H1 (cell line): ENCODE measurements around the gene TBC1D2. TPM values are rescaled to one million over a fixed set of nuclear protein-coding genes. Genes with fewer than 3 reads are reported as not detected.

Experiments
- CTCF ChIA-PET: fragments of 300-600 bp; sonication (Branson Sonifier 250); formaldehyde crosslinking; loops from one replicate; lab custom pipeline; 2021; ENCODE audit not compliant: partially characterized antibody; lab: Charles Lee
- POLR2A ChIA-PET: fragments of 300-600 bp; sonication (Branson Sonifier 250); formaldehyde crosslinking; loops from one replicate; lab custom pipeline; 2021; ENCODE audit warnings: inconsistent platforms; ENCODE audit not compliant: partially characterized antibody; lab: Charles Lee
- DNase-seq, 2 experiments: peaks; one replicate each; pipeline versions ENCODE4 v3.0.0 to v3.0.0-alpha.2; 2010 to 2022; ENCODE audit warnings: low spot score in 2 of 2, low read depth in 1 of 2, mixed read lengths in 1 of 2
- FAIRE-seq: peaks from 2 replicates; lab custom pipeline; 2011; peaks lifted over from hg19 to GRCh38; lab: Jason Lieb, UNC
- H2AFZ ChIP-seq: 2 replicates; pipeline ENCODE4 v1.8.1; 2012; ENCODE audit warnings: low read length, inconsistent platforms
- H2AK5ac ChIP-seq: 2 replicates; pipeline ENCODE4 v1.6.1; 2013; ENCODE audit warnings: low read depth, low read length
- H2BK120ac ChIP-seq: replicated peaks from 2 replicates; pipeline ENCODE3; 2013; ENCODE audit warnings: low read depth, low read length, inconsistent platforms
- H2BK12ac ChIP-seq: 2 replicates; pipeline ENCODE4 v1.6.1; 2013; ENCODE audit warnings: low read depth, low read length
- H2BK15ac ChIP-seq: 2 replicates; pipeline ENCODE4 v1.6.1; 2013; ENCODE audit warnings: low read length
- H2BK20ac ChIP-seq: 2 replicates; pipeline ENCODE4 v1.6.1; 2013; ENCODE audit warnings: low read length
- H2BK5ac ChIP-seq: 2 replicates; pipeline ENCODE4 v1.6.1; 2013; ENCODE audit warnings: low read depth, low read length
- H3K14ac ChIP-seq: 2 replicates; pipeline ENCODE4 v1.6.1; 2013; ENCODE audit warnings: inconsistent platforms; ENCODE audit not compliant: insufficient read length
- H3K18ac ChIP-seq: 2 replicates; pipeline ENCODE4 v1.6.1; 2013; ENCODE audit warnings: low read length; ENCODE audit errors: extremely low read depth
- H3K23ac ChIP-seq: 2 replicates; pipeline ENCODE4 v1.6.1; 2013; ENCODE audit warnings: inconsistent platforms; ENCODE audit not compliant: insufficient read length
- H3K23me2 ChIP-seq: 2 replicates; pipeline ENCODE4 v1.6.1; 2013; ENCODE audit warnings: low read depth, low read length
- H3K27ac ChIP-seq: 2 replicates; pipeline ENCODE4 v1.6.1; 2011; ENCODE audit warnings: low read depth, low read length, inconsistent platforms
- H3K27me3 ChIP-seq, 4 experiments: replicated peaks in 1 of 4; 1 replicate in 1 of 4; 2 replicates in 3 of 4; pipeline versions ENCODE4 v1.6.1 to v1.8.1; 2011 to 2013; ENCODE audit warnings: low read length in 3 of 4, mild to moderate bottlenecking in 3 of 4, inconsistent platforms in 2 of 4, mixed read lengths in 2 of 4, moderate library complexity in 1 of 4; ENCODE audit not compliant: control insufficient read depth in 3 of 4, insufficient read depth in 3 of 4; ENCODE audit errors: extremely low read depth in 1 of 4
- H3K36me3 ChIP-seq, 4 experiments: 2 replicates each; pipeline versions ENCODE4 v1.6.1 to v1.8.1; 2011 to 2013; ENCODE audit warnings: mild to moderate bottlenecking in 4 of 4, low read length in 3 of 4, moderate library complexity in 2 of 4, control low read depth in 1 of 4, inconsistent platforms in 1 of 4; ENCODE audit not compliant: insufficient read depth in 4 of 4, control insufficient read depth in 2 of 4
- H3K4ac ChIP-seq: replicated peaks from 2 replicates; pipeline ENCODE3; 2013; ENCODE audit warnings: low read length, low read depth, mixed read lengths, inconsistent platforms; ENCODE audit not compliant: insufficient read length
- H3K4me1 ChIP-seq, 4 experiments: replicated peaks in 1 of 4; 1 replicate in 1 of 4; 2 replicates in 3 of 4; pipeline versions ENCODE4 v1.6.1 to v1.8.1; 2011 to 2013; ENCODE audit warnings: low read length in 3 of 4, inconsistent platforms in 2 of 4, mixed read lengths in 1 of 4; ENCODE audit not compliant: insufficient read depth in 4 of 4, control insufficient read depth in 3 of 4
- H3K4me2 ChIP-seq, 2 experiments: 2 replicates each; pipeline versions ENCODE4 v1.6.1 to v1.8.1; 2011 to 2013; ENCODE audit warnings: low read depth in 2 of 2, low read length in 2 of 2, control low read depth in 1 of 2, inconsistent platforms in 1 of 2, mild to moderate bottlenecking in 1 of 2; ENCODE audit not compliant: insufficient read depth in 1 of 2
- H3K4me3 ChIP-seq, 4 experiments: fragments of 200-600, 300-600 bp in 1 of 4; sonication (generic), shearing (Covaris generic), sonication (Bioruptor Twin) in 1 of 4; 2 replicates each; pipeline versions ENCODE4 v1.5.1 to v1.8.1; 2011 to 2016; ENCODE audit warnings: low read length in 4 of 4, low read depth in 3 of 4, control low read depth in 2 of 4, inconsistent platforms in 2 of 4, mild to moderate bottlenecking in 2 of 4, mixed read lengths in 1 of 4, moderate library complexity in 1 of 4; ENCODE audit not compliant: insufficient read depth in 2 of 4; ENCODE audit errors: extremely low read depth in 1 of 4
- H3K56ac ChIP-seq: replicated peaks from 2 replicates; pipeline ENCODE3; 2013; ENCODE audit warnings: low read depth, mild to moderate bottlenecking, mixed read lengths, low read length, inconsistent platforms; ENCODE audit not compliant: insufficient read length
- H3K79me1 ChIP-seq: 2 replicates; pipeline ENCODE4 v1.6.1; 2013; ENCODE audit warnings: low read depth, low read length, control low read depth
- H3K79me2 ChIP-seq, 2 experiments: 2 replicates each; pipeline versions ENCODE4 v1.6.1 to v1.8.1; 2012 to 2013; ENCODE audit warnings: low read length in 2 of 2, mild to moderate bottlenecking in 2 of 2, inconsistent platforms in 1 of 2; ENCODE audit not compliant: insufficient read depth in 2 of 2, control insufficient read depth in 1 of 2
- H3K9ac ChIP-seq, 4 experiments: replicated peaks in 1 of 4; 1 replicate in 1 of 4; 2 replicates in 3 of 4; pipeline versions ENCODE4 v1.6.1 to v1.8.1; 2011 to 2013; ENCODE audit warnings: low read depth in 3 of 4, low read length in 3 of 4, control low read depth in 2 of 4, mild to moderate bottlenecking in 2 of 4, moderate library complexity in 2 of 4, inconsistent platforms in 1 of 4; ENCODE audit errors: extremely low read depth in 1 of 4
- H3K9me3 ChIP-seq, 2 experiments: 2 replicates each; pipeline versions ENCODE4 v1.6.1 to v1.8.1; 2012 to 2013; ENCODE audit warnings: mild to moderate bottlenecking in 2 of 2, moderate library complexity in 2 of 2, control low read depth in 1 of 2, inconsistent platforms in 1 of 2, low read depth in 1 of 2, low read length in 1 of 2, mixed read lengths in 1 of 2; ENCODE audit not compliant: insufficient read depth in 2 of 2
- H4K20me1 ChIP-seq, 2 experiments: replicated peaks in 1 of 2; 2 replicates each; pipeline versions ENCODE3 to v1.8.1; 2011 to 2013; ENCODE audit warnings: inconsistent platforms in 2 of 2, low read length in 2 of 2, mild to moderate bottlenecking in 1 of 2; ENCODE audit not compliant: insufficient read depth in 2 of 2, control insufficient read depth in 1 of 2
- H4K5ac ChIP-seq: 2 replicates; pipeline ENCODE4 v1.6.1; 2013; ENCODE audit warnings: low read length, low read depth, mixed read lengths, inconsistent platforms; ENCODE audit not compliant: insufficient read length
- H4K8ac ChIP-seq: 2 replicates; pipeline ENCODE4 v1.8.0; 2013; ENCODE audit warnings: mild to moderate bottlenecking, moderate library complexity, low read length, inconsistent platforms; ENCODE audit not compliant: insufficient read depth; ENCODE audit errors: extremely low read depth
- H4K91ac ChIP-seq: replicated peaks from 2 replicates; pipeline ENCODE3; 2013; ENCODE audit warnings: low read length, mixed read lengths, inconsistent platforms; ENCODE audit not compliant: insufficient read length
- BRCA1 ChIP-seq: IDR thresholded peaks from 2 replicates; pipeline ENCODE4 v1.6.1; 2012; ENCODE audit warnings: low read depth, low read length, improper control_type of control experiment
- WGBS, 2 experiments: shearing (Covaris generic) in 1 of 2; methylation state at CpG; one replicate each; pipeline versions ENCODE4 v1.1.6 to v1.1.7; 2013 to 2015; ENCODE audit warnings: low lambda C conversion rate in 2 of 2, mixed read lengths in 2 of 2, inconsistent platforms in 1 of 2, low coverage in 1 of 2, missing lambda C conversion rate in 1 of 2; ENCODE audit not compliant: insufficient replicate concordance in 2 of 2, insufficient coverage in 1 of 2, insufficient read length in 1 of 2; ENCODE audit errors: extremely low coverage in 1 of 2, missing lambda C conversion rate in 1 of 2; 5-methylcytosine and 5-hydroxymethylcytosine counted together
- polyA plus RNA-seq, 7 experiments: library from polyadenylated mRNA; depleted of rRNA in 3 of 7; stranded (reverse) in 5 of 7; unstranded in 2 of 7; fragments of >200 nt in 5 of 7; fragments of 200-250 nt in 2 of 7; gene quantifications; 1 replicate in 5 of 7; 2 replicates in 1 of 7; 4 replicates in 1 of 7; pipeline versions ENCODE4 v1.2.1 to v1.2.3, GENCODE V29; 2011 to 2013; ENCODE audit warnings: missing spikeins in 2 of 7, mixed read lengths in 2 of 7
- total RNA-seq: library from RNA; stranded (reverse); fragmentation: NEBNext Ultra II Directional; extraction: Animal tissue kit (Norgen Biotek cat#: 25700); gene quantifications from 2 replicates; pipeline ENCODE4 v1.2.1, GENCODE V29; 2021

TBC1D2 gene
- total and polyA plus RNA-seq, 2 of the 8 experiments (the other 6 are each of a cell fraction or from before 2014, with no cell fraction given): 7.4 TPM

DNA sequence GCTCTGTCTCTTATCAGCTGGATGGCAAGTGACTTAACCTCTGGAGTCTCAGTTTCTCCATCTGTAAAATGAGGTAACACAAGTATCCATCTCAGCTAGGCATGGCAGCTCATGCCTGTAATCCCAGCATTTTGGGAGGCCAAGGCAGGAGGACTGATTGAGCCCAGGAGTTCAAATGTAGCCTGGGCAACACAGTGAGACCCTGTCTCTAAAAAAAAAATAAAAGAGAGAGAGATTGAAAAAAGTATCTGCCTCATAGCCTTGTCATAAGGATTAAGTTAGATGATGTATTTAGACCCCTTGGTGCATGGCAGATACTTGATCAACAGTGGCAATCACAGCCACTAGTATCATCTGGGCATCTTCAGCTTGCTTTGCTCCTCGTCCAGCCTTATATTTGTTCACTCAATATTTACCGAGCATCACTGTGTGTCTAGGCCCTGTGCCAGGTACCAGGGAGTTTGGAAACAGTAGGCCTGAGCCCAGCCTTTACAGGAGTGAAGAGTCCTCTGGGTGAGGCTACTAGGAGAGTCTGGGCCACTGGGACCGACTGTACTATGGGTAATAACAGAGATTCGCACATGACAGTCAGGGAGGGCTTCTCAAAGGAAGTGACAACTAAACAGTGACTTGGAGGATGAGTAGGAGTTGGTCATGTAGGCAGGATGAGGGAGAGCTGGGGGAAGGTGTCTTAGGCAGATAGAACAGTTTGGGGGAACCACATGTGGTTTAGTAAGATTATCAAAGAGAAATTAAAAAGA is 97.2 kb downstream of the TBC1D2 start:
- Histone ChIP-seq H3K79me2 (no peaks in the 10 kb centered on the region), H3K27ac (no peak overlapping the region), H3K4me2 (no peak overlapping the region), H3K18ac (no peak overlapping the region), H2AK5ac (no peak overlapping the region), H3K4me1 (no peaks in the 10 kb centered on the region; a peak in 1 of 7 replicates), H3K9ac (no peak overlapping the region), H3K4ac (no peak overlapping the region), H2BK20ac (no peak overlapping the region), H3K23ac (no peak overlapping the region), H3K27me3 (peaks cover 0 to 2% (median 0%) of the 10 kb centered on the region in 4 experiments; a peak in 1 of 7 replicates), H4K20me1 (peaks cover 3 to 8% of the 10 kb centered on the region in 2 experiments), H4K8ac (no peak overlapping the region), H2BK12ac (no peak overlapping the region), H3K79me1 (peaks cover 6% of the 10 kb centered on the region), H2AFZ (no peak overlapping the region), H4K91ac (no peak overlapping the region), H4K5ac (no peak overlapping the region), H3K9me3 (no peaks in the 10 kb centered on the region), H2BK15ac (no peak overlapping the region), H3K36me3 (peaks cover 0 to 4% (median 0%) of the 10 kb centered on the region in 4 experiments; a peak in 2 of 8 replicates), H2BK5ac (no peak overlapping the region), H2BK120ac (no peak overlapping the region), H3K14ac (no peak overlapping the region), H3K56ac (no peak overlapping the region), H3K4me3 (no peak overlapping the region), H3K23me2 (no peaks in the 10 kb centered on the region)
- FAIRE-seq (no peak), DNase-seq (no peak)
- 91% methylated on average over 4 of the region's 4 CpGs; no CpG with 5 or more reads in 1 of the 2 experiments for WGBS, 2 experiments
- POLR2A ChIA-PET: interaction anchor here (1.4 kb wide), 1 partner anchor 9 kb away, joined by 3 read pairs; no protein-coding TSS in a partner anchor
- CTCF ChIA-PET: interaction anchor here (0.9 to 1.1 kb wide), 5 partner anchors 9 to 105 kb away, joined by 3 to 5 read pairs (median 4); no protein-coding TSS in a partner anchor
- no peak for TF ChIP-seq BRCA1
